CD4-positive, alpha-beta T cell treated with Interleukin-6 for 4 hours (primary cell): ENCODE results near the gene RHOB.
"Not testable (repeated sequence)": the region's sequence is repeated elsewhere in the genome, so short reads cannot be mapped to it uniquely, and the experiment has no call there.

Experiments
- DNase-seq: peaks from one replicate; pipeline ENCODE4 v3.0.0-alpha.2; 2020; ENCODE audit warnings: mixed read lengths

Gene RHOB

DNA sequence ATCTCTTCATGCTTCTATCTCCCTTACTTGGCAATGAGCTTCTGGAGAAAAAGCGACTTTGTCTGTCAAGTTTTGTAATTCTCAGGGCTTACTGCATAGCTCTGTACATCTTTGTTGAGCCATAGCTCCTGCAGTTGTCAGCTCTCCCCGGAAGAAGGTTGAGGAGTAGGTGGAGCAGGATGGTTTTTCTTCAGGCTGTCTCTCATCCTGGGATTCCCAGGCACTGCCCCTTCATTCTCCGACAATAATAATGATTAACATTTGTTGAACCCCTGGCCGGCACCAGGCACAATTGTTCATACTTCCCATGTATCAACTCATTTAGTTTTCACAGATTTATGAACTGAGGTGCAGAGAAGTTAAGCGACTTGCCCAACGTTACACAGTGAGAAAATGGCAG is 23.5 kb upstream of the RHOB start:
- DNase-seq: no peak

DNA sequence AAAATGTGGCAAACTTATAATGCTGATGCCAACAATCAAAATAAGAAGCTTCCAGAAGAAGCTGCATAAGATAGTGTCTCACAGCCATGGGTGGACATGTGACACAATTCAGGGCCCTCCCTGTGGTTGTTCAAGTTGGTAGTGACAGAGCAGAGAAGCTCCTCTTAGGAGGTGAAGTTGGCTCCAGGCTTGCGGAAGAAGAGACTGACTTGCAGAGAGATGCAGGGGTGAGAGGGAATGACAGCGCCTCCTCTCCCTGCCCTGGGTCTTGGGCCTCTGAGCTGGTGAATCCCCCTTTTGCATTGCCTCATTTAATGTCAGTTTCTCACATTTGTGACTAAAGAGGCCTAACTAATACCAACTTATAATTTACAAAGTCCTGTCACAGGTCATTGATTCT is 23.0 kb upstream of the RHOB start:
- DNase-seq: no peak

DNA sequence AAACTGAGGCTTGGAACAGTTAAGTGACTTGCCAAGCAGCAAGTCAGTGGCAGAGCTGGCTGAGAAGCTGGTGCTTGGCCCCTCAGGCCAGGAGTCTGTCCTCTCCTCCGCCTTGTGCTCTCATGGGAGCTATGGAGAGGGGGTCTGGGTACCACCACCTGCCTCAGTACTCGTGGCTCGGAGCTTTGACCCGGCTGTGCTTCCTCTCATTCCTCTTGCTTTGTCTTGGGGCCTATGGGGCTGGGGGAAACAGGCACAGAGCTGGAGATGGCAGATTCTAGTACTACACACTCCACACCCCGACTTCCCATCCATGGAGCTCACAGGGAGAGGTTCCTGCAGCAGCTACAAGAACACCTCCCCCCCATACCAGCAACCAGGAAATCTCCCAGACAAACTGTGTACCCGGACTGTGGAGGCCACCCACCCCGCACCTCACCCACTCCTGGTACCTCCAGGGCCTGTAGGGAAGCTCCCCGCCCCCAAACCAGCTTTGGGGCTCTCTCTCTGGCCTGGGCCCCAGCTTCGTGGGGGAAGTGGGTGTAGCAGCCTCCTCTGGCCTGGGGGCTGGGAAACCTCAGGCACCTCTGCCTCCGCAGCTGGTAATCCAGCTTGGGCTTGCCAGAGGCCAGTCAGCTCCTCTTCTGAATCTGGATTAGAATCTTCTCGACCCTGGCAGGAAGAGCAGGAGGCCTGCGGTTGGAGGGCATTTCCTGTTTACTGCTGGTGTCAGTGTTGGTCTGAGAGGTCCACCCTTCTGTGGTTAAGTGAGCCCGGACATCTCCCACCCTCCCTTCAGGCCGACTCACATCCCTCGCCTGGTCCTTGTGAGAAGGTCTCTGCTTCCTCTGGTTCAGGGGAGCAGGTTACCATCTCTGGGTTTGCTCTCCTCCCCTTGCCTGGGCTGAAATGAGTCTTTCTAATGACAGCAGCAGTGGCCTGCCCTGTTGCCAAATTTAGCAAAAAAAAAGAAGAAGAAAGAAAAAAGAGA is 22.3 kb upstream of the RHOB start:
- DNase-seq: no peak

DNA sequence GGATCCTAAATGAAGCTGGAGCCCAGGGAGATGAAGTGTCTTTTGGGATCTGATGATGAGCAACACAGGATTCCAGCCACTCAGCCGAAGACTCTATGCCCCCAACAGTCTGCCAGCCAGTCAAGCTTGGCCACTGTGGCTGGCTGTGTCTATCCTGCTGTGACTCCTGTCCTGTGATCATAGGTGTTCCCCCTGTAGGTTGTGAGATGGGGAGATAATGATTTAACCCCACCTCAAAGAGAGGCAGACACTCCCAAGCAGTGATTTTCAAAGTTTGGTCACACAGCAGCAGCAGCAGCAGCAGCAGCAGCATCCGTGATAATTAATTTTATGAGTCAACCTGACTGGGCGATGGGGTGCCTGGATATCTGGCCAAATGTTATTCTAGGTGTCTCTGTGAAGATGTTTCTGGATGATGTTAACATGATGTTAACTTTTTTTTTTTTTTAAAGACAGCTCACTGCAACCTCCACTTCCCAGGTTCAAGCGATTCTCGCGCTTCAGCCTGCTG is 21.4 kb upstream of the RHOB start:
- DNase-seq: no peak

DNA sequence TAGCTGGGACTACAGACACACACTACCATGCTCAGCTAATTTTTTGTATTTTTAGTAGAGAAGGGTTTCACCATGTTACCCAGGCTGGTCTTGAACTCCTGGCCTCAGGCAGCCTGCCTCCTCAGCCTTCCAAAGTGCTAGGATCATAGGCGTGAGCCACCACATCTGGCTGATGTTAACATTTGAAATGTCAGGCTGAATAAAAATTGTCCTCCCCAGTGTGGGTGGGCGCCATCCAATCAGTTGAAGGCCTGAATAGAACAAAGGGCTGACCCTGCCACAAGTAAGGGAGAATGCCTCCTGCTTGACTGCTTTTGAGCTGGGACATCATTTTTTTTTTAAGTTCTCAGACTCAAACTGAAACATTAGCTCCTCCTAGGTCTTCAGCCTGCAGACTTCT is 21.0 kb upstream of the RHOB start:
- no peak for DNase-seq

DNA sequence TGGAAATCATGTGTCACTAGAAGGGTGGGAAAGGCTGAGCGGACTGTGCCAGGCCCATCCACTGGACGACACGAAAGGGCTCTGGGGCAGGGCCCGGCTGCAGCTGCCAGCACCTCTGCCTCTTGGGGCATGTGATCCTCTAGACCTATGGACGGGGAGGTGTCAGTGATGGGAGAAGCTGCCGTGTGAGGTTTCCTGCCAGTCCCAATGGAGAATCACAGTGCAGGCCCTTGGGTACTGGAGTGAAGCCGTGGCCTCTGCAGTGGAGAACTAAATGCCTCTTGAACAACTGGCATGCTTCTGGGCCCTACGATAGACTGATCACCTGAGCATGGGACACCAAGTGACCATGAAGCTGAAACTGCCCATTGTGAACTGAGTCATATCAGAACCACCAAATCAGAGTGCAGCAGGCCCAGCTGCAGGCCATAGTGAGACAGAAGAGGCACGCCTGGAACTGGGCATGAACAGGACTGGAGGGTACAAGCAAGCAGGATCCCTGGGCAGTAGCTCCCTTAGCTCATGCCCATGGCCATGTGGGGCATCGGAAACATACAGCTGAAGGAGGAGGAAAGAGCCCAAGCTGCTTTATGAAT is 18.8 kb upstream of the RHOB start:
- DNase-seq: no peak

DNA sequence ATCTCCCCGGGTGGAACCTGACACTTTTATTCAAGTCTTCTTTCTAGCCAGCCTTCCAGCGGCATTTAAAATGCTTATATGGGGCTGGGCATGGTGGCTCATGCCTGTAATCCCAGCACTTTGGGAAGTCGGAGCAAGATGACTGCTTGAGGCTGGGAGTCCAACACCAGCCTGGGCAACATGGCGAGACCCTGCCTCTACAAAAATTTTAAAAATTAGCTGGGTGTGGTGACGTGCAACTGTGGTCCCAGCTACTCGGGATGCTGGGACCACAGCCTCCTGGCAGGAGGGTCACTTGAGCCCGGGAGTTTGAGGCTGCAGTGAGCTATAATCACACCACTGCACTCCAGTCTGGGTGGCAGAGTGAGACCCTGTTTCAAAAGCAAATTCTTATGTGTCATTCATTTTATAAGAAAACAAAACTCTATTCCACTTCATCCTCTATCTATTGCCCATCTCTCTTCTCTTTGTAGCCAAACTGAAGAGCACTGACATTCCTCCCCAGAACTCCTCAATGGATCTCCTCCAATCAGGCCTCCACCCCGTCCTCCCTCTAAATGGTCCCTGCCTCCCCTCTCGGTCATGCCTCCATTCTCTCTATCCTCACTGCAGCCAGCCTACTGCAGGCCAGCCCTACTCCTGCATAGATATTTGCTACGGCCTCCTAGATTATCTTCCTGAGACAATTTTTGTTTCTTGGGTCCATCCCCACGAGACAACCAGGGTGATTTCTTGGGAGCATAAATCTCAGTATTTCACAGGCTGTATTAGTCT is 18.0 kb upstream of the RHOB start:
- no peak for DNase-seq

DNA sequence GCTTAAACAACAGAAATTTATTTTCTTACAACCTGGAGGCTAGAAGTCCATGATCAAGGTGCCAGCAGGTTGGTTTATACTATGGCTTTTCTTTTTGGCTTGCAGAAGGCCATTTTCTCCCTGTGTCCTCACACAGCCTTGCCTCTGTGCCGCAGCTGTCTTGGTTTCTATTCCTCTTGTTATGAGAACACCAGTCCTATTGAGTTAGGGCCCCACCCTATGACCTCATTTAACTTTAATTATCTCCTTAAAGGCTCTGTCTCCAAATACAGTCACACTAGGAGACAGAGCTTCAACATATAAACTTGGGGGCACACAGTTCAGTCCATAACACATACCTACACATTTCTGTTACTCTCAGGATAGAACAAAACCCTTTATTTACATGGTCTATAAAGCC is 17.3 kb upstream of the RHOB start:
- no peak for DNase-seq

DNA sequence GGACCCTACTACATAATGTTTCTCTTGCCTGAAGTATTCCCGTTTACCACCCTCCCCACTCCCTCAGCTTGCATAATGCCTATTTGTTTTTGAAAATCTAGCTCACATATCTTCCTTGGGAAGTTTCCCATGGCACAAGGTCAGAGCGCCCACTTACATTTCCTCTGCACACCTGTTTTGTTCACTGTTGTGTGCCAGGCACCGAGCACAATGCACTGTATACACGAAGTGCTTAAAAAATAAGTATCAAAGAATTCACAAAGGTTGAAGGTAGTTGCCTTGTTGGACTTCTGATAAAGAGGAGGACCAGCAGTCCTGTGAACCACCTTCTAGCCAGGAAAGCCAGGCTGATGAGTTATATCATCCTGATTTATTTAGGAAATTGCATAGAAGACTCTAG is 16.8 kb upstream of the RHOB start:
- DNase-seq: no peak

DNA sequence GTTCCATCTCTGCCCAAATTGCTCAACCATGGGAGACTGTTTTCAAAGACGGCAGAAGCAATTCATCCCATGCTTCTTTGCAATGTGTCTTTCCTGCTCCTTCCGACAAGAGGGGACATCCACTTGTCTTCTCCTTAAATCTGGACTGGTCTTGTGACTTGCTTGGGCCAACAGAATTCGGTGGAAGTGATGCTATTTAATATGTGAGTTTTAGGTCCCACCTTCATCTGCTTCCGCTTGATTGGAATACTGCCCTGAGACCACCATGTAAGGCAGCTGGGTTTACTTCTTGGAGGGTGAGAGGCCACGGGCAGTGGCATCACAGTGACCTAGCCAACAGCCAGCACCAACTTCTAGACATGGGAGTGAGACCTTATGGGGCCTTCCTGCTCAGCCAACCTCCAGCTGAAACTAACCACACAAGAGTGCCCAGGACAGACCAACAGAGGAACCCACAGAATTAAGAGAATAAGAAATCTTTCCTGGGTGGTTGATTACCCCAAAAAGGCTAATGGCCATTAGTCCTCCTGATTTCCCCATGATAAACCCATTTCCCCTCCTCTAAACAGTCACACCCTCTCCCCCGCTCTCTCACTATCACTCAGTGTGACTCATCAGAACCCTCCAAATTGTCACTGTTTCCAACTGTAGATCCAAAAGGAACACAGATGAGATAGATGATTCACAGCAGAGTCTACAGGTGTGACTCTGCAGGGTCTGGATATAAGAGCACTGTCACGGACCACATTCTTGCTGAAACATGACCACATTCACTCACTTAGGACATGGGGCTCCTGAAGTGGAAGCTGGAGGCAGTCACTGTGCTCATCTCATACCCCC is 16.2 kb upstream of the RHOB start:
- DNase-seq: no peak

DNA sequence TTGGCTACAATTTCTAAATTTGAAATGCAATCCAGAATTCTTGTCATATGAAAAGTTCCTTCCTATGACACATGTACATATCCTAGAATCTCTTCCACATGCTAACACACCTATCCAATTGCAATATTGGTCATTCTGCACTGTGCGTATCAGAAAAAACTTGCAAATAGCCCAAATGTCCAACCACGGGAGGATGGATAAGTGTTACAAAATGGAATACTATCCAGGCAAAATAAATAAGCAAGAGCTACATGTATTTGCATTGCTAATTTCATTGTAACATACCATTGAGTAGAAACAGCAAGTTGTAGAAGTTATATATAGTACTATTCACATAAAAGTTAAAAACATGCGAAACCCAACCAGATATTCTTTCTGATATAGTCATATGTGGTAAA is 15.6 kb upstream of the RHOB start:
- no peak for DNase-seq

DNA sequence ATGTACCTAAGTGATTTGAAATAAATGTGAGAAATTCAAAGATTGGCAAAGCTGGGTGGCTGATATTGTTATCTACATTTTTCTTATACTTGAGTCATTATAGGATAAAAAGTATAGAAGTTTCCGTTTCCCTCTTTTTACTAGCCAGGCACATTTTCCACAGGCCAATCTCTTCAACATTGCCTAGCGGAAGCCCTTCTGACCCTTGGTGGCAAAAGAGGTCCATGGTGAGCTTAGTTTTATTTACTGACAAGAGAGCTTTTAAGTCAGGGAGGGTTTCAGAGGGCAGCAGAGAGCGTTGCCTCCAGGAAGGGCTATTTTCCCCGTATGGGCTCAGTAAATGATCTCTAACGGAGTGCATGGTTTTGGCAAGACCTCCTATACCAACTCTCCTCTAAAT is 15.1 kb upstream of the RHOB start:
- DNase-seq: no peak

DNA sequence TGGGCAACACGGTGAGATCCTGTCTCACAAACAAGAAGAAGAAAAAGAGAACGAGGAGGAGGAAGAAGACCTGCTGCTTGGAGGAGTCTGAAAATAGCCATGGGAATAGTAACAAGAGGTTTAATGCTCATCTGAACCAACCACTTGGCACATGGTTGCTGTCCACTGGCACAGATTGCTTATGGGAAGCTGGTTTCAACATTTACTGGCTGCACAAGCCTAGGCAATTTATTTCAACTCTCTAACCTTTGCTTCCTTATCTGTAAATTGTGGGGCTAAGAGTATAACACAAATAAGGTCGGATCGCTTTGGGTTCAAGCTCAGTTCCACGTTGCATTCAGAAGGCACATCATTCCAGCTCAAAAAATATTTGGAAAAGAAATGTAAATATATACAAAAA is 14.2 kb upstream of the RHOB start:
- no peak for DNase-seq

DNA sequence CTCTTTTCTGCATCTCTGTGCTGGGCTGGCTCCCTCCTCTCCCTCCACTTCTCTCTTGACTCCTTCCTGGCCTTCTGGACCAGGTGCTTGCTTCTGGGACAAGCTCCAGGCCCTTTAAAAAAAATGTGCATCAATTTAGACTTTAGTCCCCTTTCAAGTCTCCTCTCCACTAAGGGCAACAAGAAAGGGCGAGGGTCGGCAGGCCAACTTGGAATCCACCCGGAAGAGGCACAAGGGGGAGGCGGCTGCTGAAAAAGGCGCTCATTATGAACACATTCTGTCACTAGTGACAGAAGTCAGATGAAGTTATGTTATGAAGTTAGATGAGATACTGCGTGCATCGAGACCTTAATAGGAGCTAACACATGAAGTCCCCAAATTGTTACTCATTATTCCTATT is 13.6 kb upstream of the RHOB start:
- DNase-seq: no peak

DNA sequence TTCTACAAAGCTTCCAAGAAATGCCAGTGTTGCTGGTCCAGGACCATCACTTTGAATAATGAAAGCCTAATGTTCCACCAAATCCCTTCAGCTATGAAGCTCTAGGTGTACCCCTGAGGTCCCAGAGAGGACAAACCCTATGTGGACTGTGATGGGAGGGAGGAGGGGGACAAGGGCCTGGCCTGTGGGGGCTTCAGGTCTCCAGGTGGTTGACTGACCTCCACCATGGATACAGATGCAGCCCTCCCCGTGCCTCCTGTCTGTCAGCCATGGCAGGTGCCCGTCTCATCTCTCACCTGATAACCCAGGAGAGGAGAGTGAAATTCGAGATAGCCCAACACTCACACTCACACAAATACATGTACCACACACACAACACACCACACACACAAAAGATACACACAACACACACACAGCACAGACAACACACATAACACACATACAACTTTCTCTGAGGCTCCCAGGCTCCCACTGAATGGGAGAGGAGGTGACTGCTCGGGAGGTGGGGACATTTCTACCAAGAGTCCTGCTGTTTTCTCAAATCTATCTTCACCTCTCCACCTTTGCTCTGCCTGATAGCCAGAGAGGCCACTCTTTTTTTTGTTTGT is 12.8 kb upstream of the RHOB start:
- no peak for DNase-seq

DNA sequence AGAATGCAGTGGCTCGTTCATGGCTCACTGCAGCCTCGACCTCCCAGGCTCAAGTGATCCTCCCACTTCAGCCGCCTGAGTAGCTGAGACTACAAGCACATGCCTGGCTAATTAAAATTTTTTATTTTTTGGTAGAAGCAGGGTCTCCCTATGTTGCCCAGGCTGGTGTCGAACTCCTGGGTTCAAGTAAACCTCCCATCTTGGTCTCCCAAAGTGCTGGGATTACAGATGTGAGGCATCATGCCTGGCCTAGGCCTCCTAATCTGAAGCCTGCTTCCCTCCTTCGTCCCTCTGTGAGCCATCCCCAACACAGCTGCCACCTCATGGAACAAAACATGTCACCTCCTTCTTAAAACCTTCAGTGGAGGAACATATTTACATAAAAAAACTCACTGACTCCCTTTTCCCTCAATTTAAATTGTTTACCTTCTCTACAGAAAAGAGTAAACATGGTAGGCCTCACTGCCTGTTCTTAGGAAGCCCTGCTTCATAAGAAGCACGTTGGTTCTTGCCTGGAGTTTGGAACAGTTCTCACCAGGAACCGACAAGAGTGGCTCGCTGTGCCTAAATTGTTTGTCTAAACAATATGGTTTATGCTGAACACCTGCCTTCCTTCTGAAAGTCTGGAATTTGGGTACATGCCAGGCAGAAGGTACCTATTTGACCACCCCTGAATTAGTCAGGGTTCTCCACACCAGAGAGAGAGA is 12.1 kb upstream of the RHOB start:
- DNase-seq: no peak

DNA sequence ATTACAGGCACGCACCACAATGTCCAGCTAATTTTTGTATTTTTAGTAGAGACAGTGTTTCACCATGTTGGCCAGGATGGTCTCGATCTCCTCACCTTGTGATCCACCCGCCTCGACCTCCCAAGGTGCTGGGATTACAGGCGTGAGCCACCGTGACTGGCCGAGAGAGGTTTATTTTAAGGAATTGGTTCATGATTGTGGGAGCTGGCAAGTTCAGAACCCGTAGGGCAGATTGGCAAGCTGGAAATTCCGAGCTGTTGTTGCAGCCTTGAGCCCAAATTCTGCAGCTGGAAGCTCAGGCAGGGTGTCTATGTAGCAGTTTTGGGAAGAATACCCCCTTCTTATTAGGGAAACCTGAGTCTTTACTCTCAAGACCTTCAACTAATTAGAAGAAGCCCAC is 11.4 kb upstream of the RHOB start:
- not testable (repeated sequence) for DNase-seq

DNA sequence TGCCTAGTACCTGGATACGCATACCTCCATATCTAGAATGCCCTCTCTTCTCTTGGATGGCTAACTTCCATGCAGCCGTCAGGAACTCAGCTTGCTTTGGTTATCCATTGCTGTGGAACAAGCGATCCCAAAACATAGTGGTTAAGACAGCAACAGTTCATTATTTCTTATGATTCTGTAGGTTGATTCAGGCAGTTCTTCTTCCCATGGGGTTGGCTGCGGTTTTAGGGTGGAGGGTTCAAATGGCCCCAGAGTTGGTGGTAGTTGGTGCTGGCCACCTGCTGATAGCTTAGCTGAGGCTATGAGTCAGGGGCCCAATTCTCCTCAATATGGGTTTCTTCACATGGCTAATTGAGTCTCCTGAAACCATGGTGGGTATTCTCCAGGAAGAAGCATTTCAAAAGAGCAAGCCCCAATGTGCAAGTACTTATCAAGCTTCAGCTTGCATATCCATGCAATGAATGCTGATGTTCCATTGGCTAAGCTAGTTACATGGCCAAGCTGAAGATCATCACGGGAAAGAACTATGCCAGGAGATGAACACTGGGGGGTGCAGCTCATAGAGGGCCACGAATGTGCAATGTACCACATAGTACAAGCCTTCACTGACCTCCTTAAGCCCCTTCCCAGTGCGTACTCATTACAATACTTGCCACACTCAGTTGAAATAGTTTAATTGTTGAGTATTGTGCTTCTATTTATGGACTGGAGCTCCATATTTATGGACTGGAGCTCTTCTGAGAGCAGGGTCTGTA is 10.0 kb upstream of the RHOB start:
- DNase-seq: no peak

DNA sequence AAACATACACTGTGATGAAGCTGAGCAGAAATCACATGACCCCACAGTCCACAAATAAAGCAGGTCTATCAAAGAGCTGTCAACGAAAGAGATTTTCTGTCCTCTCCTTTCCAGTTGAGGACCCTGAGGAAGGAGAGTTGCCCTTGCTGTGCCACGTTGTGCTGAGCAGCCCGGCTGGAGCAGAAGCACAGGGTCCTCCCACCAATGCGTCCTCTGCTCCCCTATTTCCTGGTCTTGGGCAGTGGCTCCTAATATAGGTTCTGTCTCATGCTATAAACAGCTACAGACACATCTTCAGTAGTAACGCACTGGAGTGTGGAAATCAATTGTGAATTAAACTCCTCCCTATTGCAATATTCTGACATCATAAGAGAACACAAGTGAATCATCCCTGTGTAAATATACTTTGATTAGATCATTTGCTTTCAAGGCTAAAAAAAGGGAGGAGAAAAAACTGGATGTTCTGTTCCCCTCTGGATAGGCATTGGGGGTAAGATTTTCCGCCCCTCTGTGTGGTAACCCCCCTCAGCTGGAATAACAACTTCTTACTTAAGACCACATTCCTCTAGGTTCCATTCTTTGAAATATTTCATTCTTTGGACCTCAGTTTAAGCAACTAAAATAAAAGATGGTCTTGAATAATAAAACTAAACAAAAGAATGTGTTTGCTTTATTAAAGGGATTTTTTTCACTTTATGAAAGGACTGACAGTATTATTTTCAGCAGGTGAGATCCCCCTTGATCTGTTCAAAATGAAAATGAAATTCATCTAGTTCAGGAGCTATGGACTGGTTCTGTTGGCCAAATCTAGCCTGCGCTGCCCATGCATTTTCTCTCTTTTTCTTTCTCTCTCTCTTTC is 8.3 kb upstream of the RHOB start:
- DNase-seq: no peak

DNA sequence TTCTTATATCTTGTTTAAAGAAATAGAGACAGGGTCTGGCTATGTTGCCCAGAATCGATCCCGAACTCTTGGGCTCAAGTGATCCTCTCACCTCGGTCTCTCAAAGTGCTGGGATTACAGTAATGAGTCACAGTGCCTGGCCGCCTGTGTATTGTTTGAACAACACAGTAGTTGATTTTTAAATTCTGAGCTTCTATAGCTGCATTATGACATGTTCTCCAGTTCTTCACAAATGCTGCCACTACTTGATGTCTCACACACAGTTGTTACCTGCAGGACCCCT is 7.7 kb upstream of the RHOB start:
- no peak for DNase-seq
